Hepatocyte (in vitro differentiated cells): ENCODE data around the gene ARG1. TPM values are rescaled to one million over a fixed set of nuclear protein-coding genes. Genes with fewer than 3 reads are reported as not detected.

ENCODE experiments used
- DNase-seq: peaks from one replicate; pipeline ENCODE4 v3.0.0-alpha.2; 2016; ENCODE audit warnings: low spot score
- H2AFZ ChIP-seq: fragments of 200-600 bp; sonication (generic); 2 replicates; pipeline ENCODE4 v1.6.0; 2016; ENCODE audit warnings: antibody characterized with exemption, mild to moderate bottlenecking
- H3K27ac ChIP-seq: fragments of 200-600 bp; sonication (generic); 2 replicates; pipeline ENCODE4 v1.5.1; 2016; ENCODE audit warnings: mild to moderate bottlenecking
- H3K27me3 ChIP-seq: fragments of 200-600 bp; sonication (generic); 2 replicates; pipeline ENCODE4 v1.6.1; 2016
- H3K36me3 ChIP-seq: fragments of 200-600 bp; sonication (generic); replicated peaks from 2 replicates; pipeline ENCODE4 v1.5.1; 2016; ENCODE audit warnings: low read depth; ENCODE audit not compliant: insufficient read depth
- H3K4me1 ChIP-seq: fragments of 200-600 bp; sonication (generic); 2 replicates; pipeline ENCODE4 v1.5.1; 2016; ENCODE audit warnings: mild to moderate bottlenecking, moderate library complexity; ENCODE audit not compliant: insufficient read depth
- H3K4me2 ChIP-seq: fragments of 200-600 bp; sonication (generic); 2 replicates; pipeline ENCODE4 v1.6.0; 2016
- H3K4me3 ChIP-seq: fragments of 200-600 bp; sonication (generic); 2 replicates; pipeline ENCODE4 v1.5.1; 2016; ENCODE audit warnings: mild to moderate bottlenecking
- H3K79me2 ChIP-seq: fragments of 200-600 bp; sonication (generic); 2 replicates; pipeline ENCODE4 v1.6.0; 2017; ENCODE audit warnings: mild to moderate bottlenecking
- H3K9me2 ChIP-seq: fragments of 200-600 bp; sonication (generic); replicated peaks from 2 replicates; pipeline ENCODE4 v1.6.0; 2017; ENCODE audit warnings: mild to moderate bottlenecking; ENCODE audit not compliant: insufficient read depth
- H3K9me3 ChIP-seq: fragments of 200-600 bp; sonication (generic); 2 replicates; pipeline ENCODE4 v1.5.1; 2016; ENCODE audit warnings: low read depth, mild to moderate bottlenecking
- H4K20me1 ChIP-seq: fragments of 200-600 bp; sonication (generic); 2 replicates; pipeline ENCODE4 v1.6.0; 2016; ENCODE audit warnings: mild to moderate bottlenecking; ENCODE audit not compliant: insufficient read depth, poor library complexity, severe bottlenecking
- CTCF ChIP-seq: fragments of 200-600 bp; sonication (generic); IDR thresholded peaks from 2 replicates; pipeline ENCODE4 v1.5.1; 2016; ENCODE audit warnings: antibody characterized with exemption, mild to moderate bottlenecking; ENCODE audit not compliant: poor library complexity
- EZH2 ChIP-seq: fragments of 200-600 bp; sonication (generic); IDR thresholded peaks from 2 replicates; pipeline ENCODE4 v1.6.1; 2016; ENCODE audit warnings: antibody characterized with exemption, mild to moderate bottlenecking, borderline replicate concordance
- EZH2phosphoT487 ChIP-seq: fragments of 200-600 bp; sonication (generic); IDR thresholded peaks from one replicate; pipeline ENCODE4 v1.6.1; 2018; ENCODE audit warnings: antibody characterized with exemption, mild to moderate bottlenecking, low read depth, moderate library complexity; ENCODE audit not compliant: unreplicated experiment, severe bottlenecking
- WGBS: methylation state at CpG from one replicate; pipeline ENCODE4 v1.1.6; 2016; ENCODE audit warnings: low lambda C conversion rate; ENCODE audit errors: missing lambda C conversion rate; 5-methylcytosine and 5-hydroxymethylcytosine counted together
- polyA plus RNA-seq: library from polyadenylated mRNA; unstranded; fragments of >200 nt; fragmentation: Nextera tagmentation; extraction: Ambion mirVana; gene quantifications from 2 replicates; pipeline ENCODE4 v1.2.1, GENCODE V29; 2016
- total RNA-seq: library from RNA; depleted of rRNA; stranded (reverse); fragments of >200 nt; gene quantifications from 2 replicates; pipeline ENCODE4 v1.2.3, GENCODE V29; 2014

ARG1 gene
- total and polyA plus RNA-seq, 2 experiments from 2014 or later = 81.4 to 107 TPM

- H3K4me2 ChIP-seq = no peak overlapping the region
- no peak for DNase-seq
- H3K9me3 ChIP-seq = no peaks in the 10 kb centered on the region
- no peaks in the 10 kb centered on the region for H3K4me1 ChIP-seq
- H4K20me1 ChIP-seq = no peaks in the 10 kb centered on the region
- no peak overlapping the region for H2AFZ ChIP-seq
- TF ChIP-seq EZH2 = no peak
- no peak for TF ChIP-seq EZH2phosphoT487
- TF ChIP-seq CTCF = no peak
- no peak overlapping the region for H3K4me3 ChIP-seq
- H3K27me3 ChIP-seq = no peaks in the 10 kb centered on the region
- no peaks in the 10 kb centered on the region for H3K36me3 ChIP-seq
- no peaks in the 10 kb centered on the region for H3K79me2 ChIP-seq
- no peak overlapping the region for H3K27ac ChIP-seq
- WGBS = 85% methylated on average over 1 of the region's 1 CpG
- H3K9me2 ChIP-seq = no peaks in the 10 kb centered on the region
These were observed 24.6 kb upstream of the ARG1 start for GRCh38 chr6:131548441-131548840.

GRCh38 chr6:131549811-131550210 is 23.2 kb upstream of the ARG1 start:
- H2AFZ ChIP-seq = no peak overlapping the region
- WGBS = 73% methylated on average over 2 of the region's 2 CpGs
- no peak for TF ChIP-seq EZH2phosphoT487
- no peak for TF ChIP-seq CTCF
- no peak for TF ChIP-seq EZH2
- no peaks in the 10 kb centered on the region for H3K9me2 ChIP-seq
- H3K9me3 ChIP-seq = no peaks in the 10 kb centered on the region
- H3K4me1 ChIP-seq = no peaks in the 10 kb centered on the region
- no peaks in the 10 kb centered on the region for H3K79me2 ChIP-seq
- H3K4me2 ChIP-seq = no peak overlapping the region
- no peaks in the 10 kb centered on the region for H3K36me3 ChIP-seq
- H3K27ac ChIP-seq = no peak overlapping the region
- DNase-seq = no peak
- H3K27me3 ChIP-seq = no peaks in the 10 kb centered on the region
- H3K4me3 ChIP-seq = no peak overlapping the region
- H4K20me1 ChIP-seq = no peaks in the 10 kb centered on the region

GRCh38 chr6:131551902-131552301 is 21.1 kb upstream of the ARG1 start:
- Histone ChIP-seq H3K4me1 (no peaks in the 10 kb centered on the region), H3K27me3 (no peaks in the 10 kb centered on the region), H3K9me2 (no peaks in the 10 kb centered on the region), H3K4me2 (no peak overlapping the region), H3K4me3 (no peak overlapping the region), H3K27ac (peak overlapping the region; percentile 26), H3K79me2 (no peaks in the 10 kb centered on the region), H2AFZ (no peak overlapping the region), H3K9me3 (no peaks in the 10 kb centered on the region), H3K36me3 (no peaks in the 10 kb centered on the region), H4K20me1 (no peaks in the 10 kb centered on the region)
- WGBS = 85% methylated on average over 4 of the region's 4 CpGs
- no peak for DNase-seq
- TF ChIP-seq EZH2 (no peak), EZH2phosphoT487 (no peak), CTCF (no peak)

GRCh38 chr6:131552572-131552971 is 20.5 kb upstream of the ARG1 start:
- no peaks in the 10 kb centered on the region for H3K36me3 ChIP-seq
- peak overlapping the region; percentile 26 for H3K27ac ChIP-seq
- 98% methylated on average over 3 of the region's 3 CpGs for WGBS
- H4K20me1 ChIP-seq = no peaks in the 10 kb centered on the region
- H3K4me3 ChIP-seq = no peak overlapping the region
- DNase-seq = no peak
- no peaks in the 10 kb centered on the region for H3K79me2 ChIP-seq
- H2AFZ ChIP-seq = no peak overlapping the region
- no peak overlapping the region for H3K4me2 ChIP-seq
- no peaks in the 10 kb centered on the region for H3K9me3 ChIP-seq
- no peaks in the 10 kb centered on the region for H3K4me1 ChIP-seq
- TF ChIP-seq CTCF = no peak
- TF ChIP-seq EZH2 = no peak
- no peak for TF ChIP-seq EZH2phosphoT487
- no peaks in the 10 kb centered on the region for H3K27me3 ChIP-seq
- H3K9me2 ChIP-seq = no peaks in the 10 kb centered on the region
